Endothelial cell (in vitro differentiated cells): ENCODE measurements around the gene HSPA8. TPM values are rescaled to one million over a fixed set of nuclear protein-coding genes. Genes with fewer than 3 reads are reported as not detected.

Experiments
- DNase-seq: peaks from one replicate; pipeline ENCODE4 v3.0.0; 2021; ENCODE audit warnings: low spot score
- H3K27ac Mint-ChIP-seq: one replicate; pipeline ENCODE4 v1.8.0; 2021; ENCODE audit warnings: mixed read lengths, inconsistent platforms; ENCODE audit not compliant: unreplicated experiment
- H3K27me3 Mint-ChIP-seq: one replicate; pipeline ENCODE4 v1.8.0; 2021; ENCODE audit warnings: mild to moderate bottlenecking, moderate library complexity, mixed read lengths, inconsistent platforms; ENCODE audit not compliant: unreplicated experiment
- H3K36me3 Mint-ChIP-seq: one replicate; pipeline ENCODE4 v1.8.0; 2021; ENCODE audit warnings: mild to moderate bottlenecking, low read depth, mixed read lengths, inconsistent platforms; ENCODE audit not compliant: unreplicated experiment
- H3K4me1 Mint-ChIP-seq: one replicate; pipeline ENCODE4 v1.8.0; 2021; ENCODE audit warnings: mild to moderate bottlenecking, mixed read lengths, inconsistent platforms; ENCODE audit not compliant: unreplicated experiment
- H3K4me3 Mint-ChIP-seq: one replicate; pipeline ENCODE4 v1.8.0; 2021; ENCODE audit warnings: mild to moderate bottlenecking, mixed read lengths, inconsistent platforms; ENCODE audit not compliant: unreplicated experiment
- H3K9me3 Mint-ChIP-seq: one replicate; pipeline ENCODE4 v1.8.0; 2021; ENCODE audit warnings: mixed read lengths, inconsistent platforms; ENCODE audit not compliant: unreplicated experiment
- CTCF ChIP-seq: fragments of 200-600 bp; sonication (generic); IDR thresholded peaks from one replicate; pipeline ENCODE4 v1.5.0; 2021; ENCODE audit warnings: antibody characterized with exemption; ENCODE audit not compliant: unreplicated experiment
- total RNA-seq: library from RNA; stranded (reverse); fragmentation: NEBNext Ultra II Directional; extraction: Animal tissue kit (Norgen Biotek cat#: 25700); gene quantifications from one replicate; pipeline ENCODE4 v1.2.1, GENCODE V29; 2021; ENCODE audit not compliant: unreplicated experiment

HSPA8 gene
- total RNA-seq, 1 donor from 2014 or later, result 1,201 TPM

- no peak for DNase-seq
- TF ChIP-seq CTCF, result no peak
- no peaks in the 10 kb centered on the region for H3K9me3 Mint-ChIP-seq
- no peak overlapping the region for H3K4me3 Mint-ChIP-seq
- peaks cover 5% of the 10 kb centered on the region for H3K4me1 Mint-ChIP-seq
- peaks cover 1% of the 10 kb centered on the region for H3K27me3 Mint-ChIP-seq
- peaks cover 21% of the 10 kb centered on the region for H3K36me3 Mint-ChIP-seq
- H3K27ac Mint-ChIP-seq, result peak overlapping the region; percentile 70
Measured at GRCh38 chr11:123052901-123053721, 8.8 kb downstream of the HSPA8 start.

- Mint-ChIP-seq H3K4me3 (no peak overlapping the region), H3K9me3 (no peaks in the 10 kb centered on the region), H3K4me1 (no peaks in the 10 kb centered on the region), H3K27me3 (peaks cover 1% of the 10 kb centered on the region), H3K27ac (no peak overlapping the region), H3K36me3 (peaks cover 7% of the 10 kb centered on the region)
- TF ChIP-seq CTCF, result no peak
- no peak for DNase-seq
Measured at GRCh38 chr11:123051634-123052033, 10.3 kb downstream of the HSPA8 start.

DNA sequence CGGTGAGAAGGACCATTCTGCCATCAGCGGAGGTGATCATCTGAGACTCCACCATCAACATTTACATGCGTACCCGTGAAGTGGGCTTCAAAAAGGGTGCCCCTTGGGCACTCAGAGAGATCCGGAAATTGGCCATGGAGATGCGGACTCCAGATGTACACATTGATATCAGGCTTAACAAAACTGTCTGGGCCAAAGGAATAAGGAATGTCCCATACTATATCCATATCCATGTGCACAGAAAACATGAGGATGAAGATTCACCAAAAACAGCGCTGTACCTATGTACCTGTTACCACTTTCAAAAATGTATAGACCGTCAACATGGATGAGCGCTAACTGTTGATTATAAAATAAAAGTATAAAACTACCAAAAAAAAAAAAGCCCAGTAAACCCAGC, 10.8 kb downstream of the HSPA8 start:
- no peak for DNase-seq
- Mint-ChIP-seq H3K4me1 (no peaks in the 10 kb centered on the region), H3K27ac (no peak overlapping the region), H3K27me3 (peaks cover 1% of the 10 kb centered on the region), H3K9me3 (no peaks in the 10 kb centered on the region), H3K4me3 (no peak overlapping the region), H3K36me3 (peaks cover 5% of the 10 kb centered on the region)
- no peak for TF ChIP-seq CTCF

- H3K27me3 Mint-ChIP-seq, result peaks cover 1% of the 10 kb centered on the region
- H3K27ac Mint-ChIP-seq, result no peak overlapping the region
- no peak for DNase-seq
- H3K4me1 Mint-ChIP-seq, result no peaks in the 10 kb centered on the region
- no peaks in the 10 kb centered on the region for H3K9me3 Mint-ChIP-seq
- TF ChIP-seq CTCF, result no peak
- H3K36me3 Mint-ChIP-seq, result no peaks in the 10 kb centered on the region
- no peak overlapping the region for H3K4me3 Mint-ChIP-seq
Measured at GRCh38 chr11:123047947-123048293, 14.0 kb downstream of the HSPA8 start.

DNA sequence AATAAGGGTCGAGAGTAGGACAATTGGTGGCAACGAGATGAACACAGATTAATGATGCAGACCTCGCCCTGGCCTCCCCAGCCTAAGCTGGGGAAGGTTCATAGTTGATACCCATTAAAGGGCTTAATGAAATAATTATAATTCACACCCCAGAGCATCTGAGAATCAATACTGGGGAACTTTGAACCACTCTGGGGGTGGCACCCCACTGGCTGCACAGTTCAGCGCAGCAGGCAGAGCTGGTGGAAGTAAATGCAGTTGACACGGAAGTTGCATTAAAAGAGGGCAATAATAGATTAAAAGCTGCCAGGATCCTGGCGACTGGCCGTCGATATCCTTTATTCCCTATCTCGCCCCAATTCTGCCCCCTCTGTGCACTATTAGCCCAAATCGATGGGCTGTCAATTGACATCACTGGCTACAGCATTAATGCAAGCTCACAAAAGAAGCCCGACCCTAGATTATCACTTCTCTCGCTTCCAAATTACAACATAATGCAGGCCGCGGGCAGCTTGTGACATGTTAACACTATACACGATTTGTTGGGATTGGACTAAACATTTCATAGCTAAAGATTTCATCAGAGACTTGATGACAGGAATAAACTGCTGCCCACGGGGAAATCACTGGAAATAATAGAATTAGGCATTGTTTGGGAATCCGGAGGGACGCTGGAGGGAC, 14.5 kb downstream of the HSPA8 start:
- TF ChIP-seq CTCF, result no peak
- no peak overlapping the region for H3K27ac Mint-ChIP-seq
- H3K4me3 Mint-ChIP-seq, result no peak overlapping the region
- DNase-seq, result no peak
- peaks cover 1% of the 10 kb centered on the region for H3K27me3 Mint-ChIP-seq
- no peaks in the 10 kb centered on the region for H3K9me3 Mint-ChIP-seq
- no peaks in the 10 kb centered on the region for H3K4me1 Mint-ChIP-seq
- H3K36me3 Mint-ChIP-seq, result no peaks in the 10 kb centered on the region
